OCI-LY7 (cell line): Measurements from ENCODE around the gene CSDE1. TPM values are rescaled to one million over a fixed set of nuclear protein-coding genes. Genes with fewer than 3 reads are reported as not detected.
"Not testable (repeated sequence)": the region's sequence is repeated elsewhere in the genome, so short reads cannot be mapped to it uniquely, and the experiment has no call there.

Experiments used
- BruUV-seq: library from RNA; stranded (reverse); fragments of 400-500 nt; replicated peaks from 2 replicates; lab custom pipeline; 2021; lab: Mats Ljungman, UMichigan
- CTCF ChIA-PET: fragments of 300-600 bp; sonication (Branson Sonifier 250); formaldehyde crosslinking; loops from one replicate; lab custom pipeline; 2022; ENCODE audit warnings: antibody characterized with exemption; ENCODE audit not compliant: unreplicated experiment; lab: Charles Lee
- POLR2A ChIA-PET: fragments of 300-600 bp; sonication (Branson Sonifier 250); formaldehyde crosslinking; loops from one replicate; lab custom pipeline; 2022; ENCODE audit warnings: antibody characterized with exemption; lab: Charles Lee
- DNase-seq: peaks from one replicate; pipeline ENCODE4 v3.0.0-alpha.2; 2015; ENCODE audit warnings: low spot score
- H2AFZ ChIP-seq: fragments of 200-600 bp; sonication (generic), shearing (Covaris generic); 2 replicates; pipeline ENCODE4 v1.6.1; 2014; ENCODE audit warnings: mild to moderate bottlenecking, antibody characterized with exemption, low read length, moderate library complexity
- H3K27ac ChIP-seq: fragments of 200-600 bp; sonication (generic); 2 replicates; pipeline ENCODE4 v1.5.1; 2014; ENCODE audit warnings: mixed run types, low read depth, mild to moderate bottlenecking, moderate library complexity, low read length, inconsistent platforms; ENCODE audit not compliant: poor library complexity, severe bottlenecking
- H3K36me3 ChIP-seq: fragments of 200-600 bp; sonication (generic); 2 replicates; pipeline ENCODE4 v1.6.1; 2014; ENCODE audit warnings: mild to moderate bottlenecking, antibody characterized with exemption, low read length, moderate library complexity, mixed read lengths; ENCODE audit not compliant: insufficient read depth
- H3K4me1 ChIP-seq: fragments of 200-600 bp; sonication (generic); 2 replicates; pipeline ENCODE4 v1.5.1; 2014; ENCODE audit warnings: mild to moderate bottlenecking, low read length; ENCODE audit not compliant: insufficient read depth, poor library complexity, severe bottlenecking
- H3K4me2 ChIP-seq: fragments of 200-600 bp; sonication (generic); 2 replicates; pipeline ENCODE4 v1.6.1; 2014; ENCODE audit warnings: mild to moderate bottlenecking, low read length
- H3K4me3 ChIP-seq: fragments of 200-600 bp; sonication (generic); 2 replicates; pipeline ENCODE4 v1.5.1; 2014; ENCODE audit warnings: mild to moderate bottlenecking, low read depth, low read length; ENCODE audit not compliant: poor library complexity, severe bottlenecking
- H3K79me2 ChIP-seq: fragments of 200-600 bp; sonication (generic); 2 replicates; pipeline ENCODE4 v1.6.1; 2016; ENCODE audit warnings: low read depth, mild to moderate bottlenecking, low read length, moderate library complexity, mixed read lengths; ENCODE audit not compliant: insufficient read depth
- H3K9me2 ChIP-seq: fragments of 200-600 bp; sonication (generic); 2 replicates; pipeline ENCODE4 v1.6.1; 2016; ENCODE audit warnings: mild to moderate bottlenecking, low read length, mixed read lengths; ENCODE audit not compliant: insufficient read depth
- H3K9me3 ChIP-seq: fragments of 200-600 bp; sonication (generic); 2 replicates; pipeline ENCODE4 v1.6.1; 2014; ENCODE audit warnings: mild to moderate bottlenecking, mixed run types, low read length, mixed read lengths
- H4K20me1 ChIP-seq: fragments of 200-600 bp; sonication (generic); 2 replicates; pipeline ENCODE4 v1.6.1; 2014; ENCODE audit warnings: mild to moderate bottlenecking, antibody characterized with exemption, low read length, moderate library complexity, mixed read lengths; ENCODE audit not compliant: insufficient read depth
- CTCF ChIP-seq: fragments of 200-600 bp; sonication (generic); conservative IDR thresholded peaks from 2 replicates; pipeline ENCODE4 v1.5.1; 2014; ENCODE audit warnings: mild to moderate bottlenecking, antibody characterized with exemption, low read length, moderate library complexity, mixed read lengths
- EZH2phosphoT487 ChIP-seq: fragments of 200-600 bp; sonication (generic); IDR thresholded peaks from 2 replicates; pipeline ENCODE4 v1.6.1; 2018; ENCODE audit warnings: low read depth, borderline replicate concordance, mild to moderate bottlenecking, mixed run types, antibody characterized with exemption, low read length, moderate library complexity, mixed read lengths
- intact Hi-C: fragments of 100-400 bp; cut with micrococcal nuclease; formaldehyde crosslinking; loops from one replicate; pipeline ENCODE4 v1.10.0; 2022; ENCODE audit not compliant: unreplicated experiment
- total RNA-seq, 2 experiments: library from RNA; depleted of rRNA in 1 of 2; stranded (reverse); fragments of >200 nt in 1 of 2; shearing (Covaris generic) in 1 of 2; gene quantifications; 2 replicates each; pipeline ENCODE4 v1.2.3, GENCODE V29; 2014 to 2022

CSDE1 gene
- total RNA-seq, 2 experiments from 2014 or later: 177 to 426 TPM

- intact Hi-C loops: loop anchor here (1.0 to 5.0 kb wide), 3 partner anchors 23 to 198 kb away; partner anchors contain the start of genes BCAS2, CSDE1 and NRAS
- H3K79me2 ChIP-seq: peaks cover 24% of the 10 kb centered on the region
- peak within 1 kb of the TSS; percentile 72 for H3K4me2 ChIP-seq
- POLR2A ChIA-PET: interaction anchor here (0.8 to 1.2 kb wide), 3 partner anchors 13 to 147 kb away, joined by 3 to 4 read pairs (median 3); partner anchors contain the start of gene CSDE1
- H3K36me3 ChIP-seq: peaks cover 32% of the 10 kb centered on the region
- peak; percentile 96 for DNase-seq
- no peaks in the 10 kb centered on the region for H3K9me2 ChIP-seq
- H3K4me1 ChIP-seq: peaks cover 10% of the 10 kb centered on the region
- TSS peak; percentile 99 for BruUV-seq
- CTCF ChIA-PET: no interaction called here
- H3K27ac ChIP-seq: peak within 1 kb of the TSS; percentile 75
- H2AFZ ChIP-seq: peak within 1 kb of the TSS; percentile 98
- H3K4me3 ChIP-seq: peak within 1 kb of the TSS; percentile 79
- TF ChIP-seq EZH2phosphoT487 (no peak), CTCF (no peak; the same call in 1 of the 2 replicates)
- no peaks in the 10 kb centered on the region for H4K20me1 ChIP-seq
- no peaks in the 10 kb centered on the region for H3K9me3 ChIP-seq
These were observed 22.8 kb upstream of the CSDE1 start, which contains the start of gene SIKE1 for GRCh38 chr1:114780344-114781226. Gene SIKE1 (minus strand): TSS chr1:114780685. CDS start chr1:114780607, 78 bp downstream.

- no peaks in the 10 kb centered on the region for H3K9me3 ChIP-seq
- DNase-seq: no peak
- intact Hi-C loops: loop anchor here (1.0 to 5.0 kb wide), 4 partner anchors 22 to 318 kb away; partner anchors contain the start of genes BCAS2, CSDE1 and NRAS
- peak overlapping the region; percentile 75 for H3K27ac ChIP-seq
- peaks cover 10% of the 10 kb centered on the region for H3K4me1 ChIP-seq
- H4K20me1 ChIP-seq: no peaks in the 10 kb centered on the region
- peaks cover 24% of the 10 kb centered on the region for H3K79me2 ChIP-seq
- TF ChIP-seq EZH2phosphoT487 (no peak), CTCF (no peak)
- POLR2A ChIA-PET: interaction anchor here (0.6 to 1.3 kb wide), 3 partner anchors 10 to 146 kb away, joined by 3 to 4 read pairs (median 3); no protein-coding TSS in a partner anchor
- H3K9me2 ChIP-seq: no peaks in the 10 kb centered on the region
- H3K4me3 ChIP-seq: peak overlapping the region; percentile 79
- H3K36me3 ChIP-seq: peaks cover 38% of the 10 kb centered on the region
- peak overlapping the region; percentile 72 for H3K4me2 ChIP-seq
- BruUV-seq: TSS peak; percentile 59
- CTCF ChIA-PET: no interaction called here
- peak overlapping the region; percentile 98; the same call in 1 of the 2 replicates for H2AFZ ChIP-seq
These were observed 21.9 kb upstream of the CSDE1 start for GRCh38 chr1:114779722-114780121.

- H3K27ac ChIP-seq, H4K20me1 ChIP-seq, DNase-seq, H3K4me2 ChIP-seq, H2AFZ ChIP-seq, H3K9me3 ChIP-seq, H3K4me1 ChIP-seq, CTCF ChIA-PET, H3K4me3 ChIP-seq, H3K9me2 ChIP-seq, POLR2A ChIA-PET, BruUV-seq: not testable (repeated sequence)
- H3K36me3 ChIP-seq: peaks cover 65% of the 10 kb centered on the region
- intact Hi-C loops: loop anchor here (5.0 kb wide), 1 partner anchor 321 kb away; no protein-coding TSS in a partner anchor
- peaks cover 24% of the 10 kb centered on the region for H3K79me2 ChIP-seq
These were observed 18.9 kb upstream of the CSDE1 start for GRCh38 chr1:114776726-114777125.
